Mesenteric fat pad (tissue), 1 donor: ENCODE data around the gene GOLPH3. TPM values are rescaled to one million over a fixed set of nuclear protein-coding genes. Genes with fewer than 3 reads are reported as not detected.
A peak's percentile ranks its signal among the peaks of the same experiment; 100 is the strongest.
"Not testable (repeated sequence)": the region's sequence is repeated elsewhere in the genome, so short reads cannot be mapped to it uniquely, and the experiment has no call there.

Source experiments
- DNase-seq: peaks from one replicate; pipeline ENCODE4 v3.0.0-alpha.2; 2020; ENCODE audit warnings: low spot score
- long read RNA-seq: library from polyadenylated mRNA; unstranded; transcript quantifications from one replicate; pipeline ENCODE4 v2.0.0, GENCODE V29; 2020
- total RNA-seq: library from RNA; stranded (reverse); fragmentation: NEBNext Ultra II Directional; extraction: Animal tissue kit (Norgen Biotek cat#: 25700); gene quantifications from one replicate; pipeline ENCODE4 v1.2.1, GENCODE V29; 2021
- donor health status: DM: yes; HTN: yes; CAD: no.

The GOLPH3 gene
- 120 TPM for total RNA-seq
- long read RNA-seq, transcript GOLPH3-201 (4 exons, 2,721 nt): major isoform, 45 of 55 reads
- long read RNA-seq, partial matches to known transcripts: 2 of 55 reads
- long read RNA-seq, other reads (novel, unspliced or antisense): 8 of 55 reads

DNA sequence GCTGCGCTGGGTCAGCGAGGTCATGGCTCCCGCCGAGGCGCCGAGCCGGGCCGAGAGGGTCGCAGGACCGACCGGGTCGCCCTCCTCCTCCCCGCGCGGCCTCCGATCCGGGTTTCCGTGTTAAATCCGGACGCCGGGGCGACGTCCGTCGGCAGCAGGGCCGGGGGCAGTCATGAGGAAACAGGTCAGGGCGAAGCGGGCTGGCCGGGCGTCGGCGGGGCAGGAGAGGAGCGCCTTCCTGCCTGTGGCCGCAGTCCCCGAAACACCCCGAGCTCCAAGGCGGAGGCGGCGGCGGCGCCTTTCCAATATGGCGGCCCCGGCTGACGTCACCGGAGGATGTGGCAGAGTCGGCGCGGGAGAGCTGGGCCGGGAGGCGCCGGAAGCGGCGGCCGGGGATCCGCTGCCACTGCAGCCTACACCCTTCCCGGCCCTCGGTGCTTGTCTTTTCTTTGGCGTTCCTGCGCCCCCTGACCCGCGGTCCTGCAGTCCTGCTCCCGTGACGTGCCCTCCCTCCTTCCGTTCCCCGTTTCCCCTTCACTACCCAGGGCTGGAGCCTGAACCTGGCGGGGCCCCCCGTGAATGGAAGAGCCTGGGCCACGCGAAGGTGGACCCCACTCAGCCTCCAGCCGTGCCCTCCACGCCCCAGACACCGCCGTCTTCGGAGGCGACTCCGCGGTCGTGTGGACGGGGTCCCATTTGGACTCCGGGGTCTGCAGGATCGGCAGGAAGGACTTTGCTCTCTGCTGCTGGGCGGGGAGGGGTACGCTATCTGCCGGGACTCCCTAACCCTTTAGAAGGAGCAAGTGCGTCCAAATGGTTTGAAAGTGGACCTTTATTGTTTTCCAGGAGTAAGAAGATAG lies at the start of gene GOLPH3:
Gene GOLPH3, minus strand, starts transcription at position 309 of the 860 bp plus-strand sequence. Its CDS starts 285 bp downstream, at position 24.
- peak; percentile 98 for DNase-seq

DNA sequence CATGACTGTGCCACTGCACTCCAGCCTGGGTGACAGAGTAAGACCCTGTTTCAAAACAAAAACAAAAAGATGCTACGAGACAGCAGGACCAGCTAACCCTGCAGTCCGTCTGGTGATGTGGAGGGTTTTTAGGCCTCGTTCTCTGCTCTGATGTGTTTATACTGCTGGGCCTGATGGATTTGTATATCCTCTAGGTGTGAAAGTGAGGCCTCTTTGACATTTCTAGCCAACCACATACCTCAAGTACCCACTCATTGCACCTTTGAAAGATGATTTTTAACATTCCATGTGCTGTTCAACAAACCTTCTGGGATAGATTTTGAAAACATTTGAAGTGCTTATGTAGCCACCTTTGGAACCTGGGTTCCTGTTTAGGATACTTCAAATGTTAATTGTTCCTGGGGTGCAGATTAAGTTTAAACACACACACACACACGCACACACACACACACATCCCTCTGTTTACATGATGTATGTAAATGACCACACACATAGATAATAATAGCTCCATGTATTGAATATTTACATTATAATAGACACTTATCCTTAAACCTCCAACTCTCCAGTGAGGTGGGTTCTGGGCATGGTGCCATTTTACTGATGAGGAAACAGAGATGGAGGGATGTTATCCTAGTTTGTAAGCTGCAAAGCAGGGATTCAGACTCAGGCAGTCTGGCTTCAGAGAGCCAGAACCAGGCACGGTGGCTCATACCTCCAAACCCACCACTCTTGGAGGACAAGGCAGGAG lies 48.8 kb upstream of the GOLPH3 start:
- no peak for DNase-seq

DNA sequence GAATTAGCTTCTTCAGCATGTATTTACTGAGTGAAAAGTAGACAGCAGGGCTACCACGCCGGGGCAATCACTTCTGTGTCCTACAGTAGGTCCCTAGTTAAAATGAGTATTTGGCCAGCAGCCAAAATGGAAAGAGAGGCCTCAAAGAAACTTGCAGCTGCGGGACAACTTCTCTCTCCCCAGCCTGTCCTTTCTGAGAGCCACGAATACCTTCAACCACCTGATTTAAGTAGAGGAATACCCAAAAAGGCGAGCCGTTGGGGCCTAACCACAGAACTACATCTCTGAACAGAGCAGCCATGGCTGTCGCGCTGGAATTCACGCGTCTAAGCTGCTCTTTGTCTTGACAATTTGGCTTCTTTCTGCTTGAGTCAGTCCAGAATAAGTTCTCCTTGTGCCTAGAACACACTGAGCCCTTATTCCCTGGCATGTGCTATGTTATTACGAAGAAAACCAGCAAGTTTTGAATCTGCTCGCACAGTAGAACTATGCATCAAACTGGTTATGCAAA lies 43.8 kb upstream of the GOLPH3 start:
- DNase-seq: no peak

DNA sequence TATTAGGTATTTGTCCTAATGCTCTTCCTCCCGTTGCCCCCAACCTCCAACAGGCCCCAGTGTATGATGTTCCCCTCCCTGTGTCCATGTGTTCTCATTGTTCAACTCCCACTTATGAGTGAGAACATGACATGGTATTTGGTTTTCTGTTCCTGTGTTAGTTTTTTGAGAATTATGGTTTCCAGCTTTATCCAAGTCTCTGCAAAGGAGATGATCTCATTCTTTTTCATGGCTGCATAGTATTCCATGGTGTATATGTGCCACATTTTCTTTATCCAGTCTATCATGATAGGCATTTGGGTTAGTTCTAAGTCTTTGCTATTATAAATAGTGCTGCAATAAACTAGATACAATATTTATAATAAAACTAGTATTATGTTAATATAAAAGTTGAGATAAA lies 40.2 kb upstream of the GOLPH3 start:
- not testable (repeated sequence) for DNase-seq

DNA sequence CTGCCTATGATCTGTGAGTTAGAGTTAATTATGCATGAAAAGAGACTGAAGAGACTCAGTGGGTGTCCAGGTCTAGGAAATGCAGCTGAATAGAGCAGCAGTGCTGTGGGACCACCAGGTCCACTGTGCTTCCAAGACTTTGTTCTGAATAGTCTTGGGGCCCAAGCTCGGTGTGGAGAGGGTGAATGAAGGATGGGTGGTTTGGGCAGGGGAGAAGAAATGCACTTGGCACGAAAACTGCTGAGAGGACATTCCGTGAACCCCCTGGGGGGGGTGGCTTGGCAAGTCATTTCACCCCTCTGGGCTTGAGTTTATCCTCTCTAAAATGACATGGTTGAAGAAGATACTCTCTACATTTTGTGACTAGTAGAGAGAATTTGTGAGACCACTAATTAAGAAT lies 36.0 kb upstream of the GOLPH3 start:
- no peak for DNase-seq

DNA sequence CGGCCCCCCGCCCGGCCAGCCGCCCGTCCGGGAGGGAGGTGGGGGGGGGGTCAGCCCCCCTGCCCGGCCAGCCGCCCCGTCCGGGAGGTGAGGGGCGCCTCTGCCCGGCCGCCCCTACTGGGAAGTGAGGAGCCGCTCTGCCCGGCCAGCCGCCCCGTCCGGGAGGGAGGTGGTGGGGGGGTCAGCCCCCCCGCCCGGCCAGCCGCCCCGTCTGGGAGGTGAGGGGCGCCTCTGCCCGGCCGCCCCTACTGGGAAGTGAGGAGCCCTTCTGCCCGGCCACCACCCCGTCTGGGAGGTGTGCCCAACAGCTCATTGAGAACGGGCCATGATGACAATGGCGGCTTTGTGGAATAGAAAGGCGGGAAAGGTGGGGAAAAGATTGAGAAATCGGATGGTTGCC lies 34.7 kb upstream of the GOLPH3 start:
- DNase-seq: not testable (repeated sequence)

DNA sequence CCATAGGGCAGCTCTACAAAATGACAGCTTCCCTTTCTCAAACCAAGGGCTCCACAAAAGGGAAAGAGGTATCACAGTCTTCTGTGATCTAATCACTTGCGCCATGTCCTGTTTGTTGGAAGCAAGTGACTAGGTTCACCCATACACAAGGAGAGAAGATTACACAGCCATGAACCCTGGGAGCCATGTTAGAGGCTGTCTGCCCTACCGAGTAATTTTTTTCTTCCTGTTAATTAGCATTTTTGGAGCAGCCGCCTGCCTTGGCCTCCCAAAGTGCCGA lies 33.2 kb upstream of the GOLPH3 start:
- no peak for DNase-seq

DNA sequence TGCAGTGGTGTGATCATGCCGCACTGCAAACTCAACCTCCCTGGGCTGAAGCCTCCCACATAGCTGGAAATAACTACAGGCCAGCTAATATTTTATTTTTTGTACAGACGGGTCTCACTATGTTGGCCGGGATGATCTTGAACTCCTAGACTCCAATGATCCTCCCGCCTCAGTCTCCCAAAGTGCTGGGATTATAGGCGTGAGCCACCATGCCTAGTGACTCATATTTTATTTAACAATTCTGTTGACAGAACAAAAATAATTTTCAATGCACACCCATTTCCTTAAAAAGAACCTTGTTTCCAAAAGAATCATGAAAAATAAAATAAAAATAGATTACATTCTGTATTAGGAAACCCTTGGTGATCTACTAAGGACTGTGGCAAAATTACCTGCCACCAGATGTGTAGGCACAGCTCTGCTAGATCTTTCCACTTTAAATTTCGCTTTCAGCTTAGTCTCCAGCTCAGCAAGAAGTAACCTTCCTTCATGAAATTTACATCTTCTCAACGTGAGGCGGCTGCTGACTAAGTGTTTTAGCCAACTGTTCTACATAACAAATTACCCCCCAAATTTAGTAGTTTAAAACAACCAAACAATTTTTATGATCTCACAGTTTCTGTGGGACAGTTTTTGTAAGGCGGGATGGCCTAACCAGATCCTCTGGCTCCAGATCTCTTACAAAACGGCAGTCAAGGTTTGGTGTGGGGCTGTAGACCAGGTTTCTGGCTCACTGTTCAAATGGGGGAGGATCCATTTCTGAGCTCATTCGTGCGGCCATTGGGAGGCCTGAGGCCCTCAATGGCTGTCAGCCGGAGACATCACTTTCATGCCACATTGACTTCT lies 32.6 kb upstream of the GOLPH3 start:
- no peak for DNase-seq

GRCh38 chr5:32206053-32206452 lies 31.9 kb upstream of the GOLPH3 start:
- no peak for DNase-seq

- DNase-seq: no peak
Observed at GRCh38 chr5:32202394-32202793, 28.3 kb upstream of the GOLPH3 start.

- DNase-seq: no peak
Observed at GRCh38 chr5:32201122-32201753, 27.1 kb upstream of the GOLPH3 start.

DNA sequence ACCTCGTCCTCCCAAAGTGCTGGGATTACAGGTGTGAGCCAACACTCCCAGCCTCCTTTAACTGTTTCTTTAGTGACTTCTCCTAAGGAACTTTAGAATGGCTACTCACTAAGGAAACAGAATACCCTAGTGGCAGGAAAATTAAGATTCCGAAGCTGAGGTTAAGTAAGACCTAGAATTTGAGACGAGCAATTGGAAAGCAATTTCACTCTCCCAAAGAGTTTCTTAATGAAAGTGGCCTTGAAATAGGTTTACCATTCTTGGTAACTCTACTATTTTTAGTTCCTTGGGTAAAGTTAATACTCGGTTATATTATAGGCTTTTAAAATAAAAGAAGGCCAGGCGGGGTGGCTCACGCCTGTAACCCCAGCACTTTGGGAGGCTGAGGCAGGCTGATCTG lies 22.9 kb upstream of the GOLPH3 start:
- DNase-seq: no peak

- no peak for DNase-seq
Observed at GRCh38 chr5:32195265-32195664, 21.1 kb upstream of the GOLPH3 start.

DNA sequence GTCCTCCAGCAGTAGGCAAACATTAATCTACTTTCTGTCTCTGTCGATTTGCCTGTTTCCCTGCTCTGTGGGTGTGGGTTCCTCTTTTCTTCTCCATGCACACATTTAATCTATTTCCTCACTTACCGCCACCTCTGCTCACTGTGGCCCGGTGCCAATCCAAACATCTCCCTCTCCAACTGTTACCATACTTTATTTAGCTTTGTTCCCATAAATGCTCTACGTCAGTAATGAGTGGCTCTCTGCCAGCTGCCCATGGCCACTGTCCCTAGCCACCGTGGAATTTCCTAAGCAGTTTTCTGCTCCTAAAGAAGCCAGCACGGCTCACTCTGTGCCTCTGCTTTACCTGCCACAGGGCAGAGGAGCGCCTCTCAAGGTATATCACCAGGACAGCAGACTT lies 19.5 kb upstream of the GOLPH3 start:
- DNase-seq: no peak

- DNase-seq: no peak
Observed at GRCh38 chr5:32190095-32190494, 16.0 kb upstream of the GOLPH3 start.

DNA sequence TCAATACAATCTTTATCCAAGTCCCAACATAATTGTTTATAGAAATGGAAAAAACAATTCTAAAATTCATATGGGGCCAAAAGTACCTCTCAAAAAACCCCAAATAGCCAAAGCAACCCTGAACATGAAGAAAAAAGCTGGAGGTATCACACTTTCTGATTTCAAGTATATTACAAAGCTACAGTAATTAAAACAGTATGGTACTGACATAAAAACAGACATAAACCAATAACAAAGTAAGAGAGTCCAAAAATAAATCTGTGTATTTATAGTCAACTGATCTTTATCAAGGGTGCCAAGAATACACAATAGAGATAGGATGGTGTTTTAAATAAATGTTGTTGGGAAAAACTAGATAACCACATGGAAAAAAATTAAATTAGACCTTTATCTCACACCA lies 13.6 kb upstream of the GOLPH3 start:
- no peak for DNase-seq

DNA sequence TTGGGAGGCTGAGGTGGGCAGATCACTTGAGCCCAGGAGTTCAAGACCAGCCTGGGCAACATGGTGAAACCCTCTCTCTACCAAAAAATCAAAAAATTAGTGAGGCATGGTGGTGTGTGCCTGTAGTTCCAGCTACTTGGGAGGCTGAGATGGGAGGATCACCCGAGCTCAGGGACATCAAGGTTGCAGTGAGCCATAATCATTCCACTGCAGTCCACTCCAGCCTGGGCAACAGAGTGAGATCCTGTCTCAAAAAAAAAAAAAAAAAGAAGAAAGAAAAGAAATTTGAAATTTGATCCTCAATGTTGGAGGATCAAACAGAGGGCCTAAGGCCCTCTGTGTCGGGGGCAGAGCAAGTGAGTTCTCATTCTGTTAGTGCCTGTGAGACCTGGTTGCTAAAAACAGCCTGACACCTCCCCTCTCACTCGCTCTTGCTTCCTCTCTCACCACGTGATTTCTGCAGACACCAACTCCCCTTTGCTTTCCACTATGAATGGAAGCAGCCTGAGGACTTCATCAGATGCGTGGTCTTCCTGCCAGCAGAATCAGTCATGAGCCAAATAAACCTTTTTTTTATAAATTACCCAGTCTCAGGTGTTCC lies 8.4 kb upstream of the GOLPH3 start:
- DNase-seq: no peak

- peak; percentile 92 for DNase-seq
Observed at GRCh38 chr5:32173267-32174010, 680 bp downstream of the GOLPH3 start.

DNA sequence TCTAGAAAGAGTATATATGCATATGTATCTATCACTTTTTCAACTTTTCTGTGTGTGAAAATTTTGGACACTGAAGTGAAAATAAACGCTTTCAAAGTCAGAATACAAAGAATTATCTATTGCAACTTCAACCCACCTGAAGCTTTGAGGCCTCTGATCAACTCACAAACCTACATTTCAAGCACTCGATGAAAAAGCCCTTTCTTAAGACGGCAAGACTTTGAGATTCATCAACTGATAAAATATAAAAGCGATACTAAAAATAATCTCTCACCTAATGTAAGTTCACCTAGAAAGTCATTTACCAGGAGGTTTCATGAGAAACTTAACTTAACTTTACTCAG lies 1.2 kb downstream of the GOLPH3 start:
- no peak for DNase-seq
